Right cardiac atrium (tissue), 5 donors: Measurements from ENCODE around the gene UBE2L6. TPM values are rescaled to one million over a fixed set of nuclear protein-coding genes. Genes with fewer than 3 reads are reported as not detected.

Source experiments
- ATAC-seq, 2 donors: fragments of 200-7000 bp; cut with Tn5 transposase; one replicate each; pipeline versions ENCODE4 v1.8.0 to v1.9.1; 2020; ENCODE audit warnings: moderate library complexity in 2 of 2, mild to moderate bottlenecking in 1 of 2
- DNase-seq, 3 donors: peaks; one replicate each; pipeline ENCODE4 v3.0.0-alpha.2; 2020
- H3K27ac ChIP-seq: one replicate; pipeline ENCODE4 v1.5.1; 2013; ENCODE audit warnings: mild to moderate bottlenecking, low read length, control low read depth, moderate library complexity
- H3K27me3 ChIP-seq: one replicate; pipeline ENCODE4 v1.6.1; 2013; ENCODE audit not compliant: control insufficient read depth, insufficient read depth
- H3K4me1 ChIP-seq: one replicate; pipeline ENCODE4 v1.6.1; 2013; ENCODE audit warnings: low read length; ENCODE audit not compliant: control insufficient read depth, insufficient read depth
- H3K4me3 ChIP-seq: one replicate; pipeline ENCODE4 v1.5.1; 2013; ENCODE audit warnings: low read length, control low read depth
- H3K9me3 ChIP-seq: one replicate; pipeline ENCODE4 v1.6.1; 2013; ENCODE audit warnings: low read length; ENCODE audit not compliant: control insufficient read depth
- WGBS: extraction: QIAGEN DNeasy Blood & Tissue Kit; methylation state at CpG from one replicate; pipeline ENCODE4 v1.1.7; 2013; 5-methylcytosine and 5-hydroxymethylcytosine counted together
- intact Hi-C, 4 donors: fragments of 100-400 bp; cut with DNase I; formaldehyde crosslinking; loops; one replicate each; pipeline versions ENCODE4 v1.11.0 to v1.14.0; 2022 to 2023
- polyA plus RNA-seq: library from polyadenylated mRNA; stranded (reverse); fragments of 200-250 nt; gene quantifications from one replicate; pipeline ENCODE4 v1.2.3, GENCODE V29; 2013
- total RNA-seq, 4 donors: library from RNA; stranded (reverse); fragmentation: NEBNext Ultra II Directional; extraction: Animal tissue kit (Norgen Biotek cat#: 25700); gene quantifications; one replicate each; pipeline ENCODE4 v1.2.1, GENCODE V29; 2021
- donor health status: healthy with polysubstance abuse.
- donor health status: DM: no; HTN: yes; CAD: no.
- donor health status: DM: no; HTN: no; CAD: no.
- donor health status: DM: no; HTN: yes; CAD: no; lungs with severe emphysema.
- donor health status: DM: yes; HTN: yes; CAD: no.

Gene UBE2L6
- total and polyA plus RNA-seq, 5 donors, result 19.8 to 28.8 (median 23.8) TPM

DNA sequence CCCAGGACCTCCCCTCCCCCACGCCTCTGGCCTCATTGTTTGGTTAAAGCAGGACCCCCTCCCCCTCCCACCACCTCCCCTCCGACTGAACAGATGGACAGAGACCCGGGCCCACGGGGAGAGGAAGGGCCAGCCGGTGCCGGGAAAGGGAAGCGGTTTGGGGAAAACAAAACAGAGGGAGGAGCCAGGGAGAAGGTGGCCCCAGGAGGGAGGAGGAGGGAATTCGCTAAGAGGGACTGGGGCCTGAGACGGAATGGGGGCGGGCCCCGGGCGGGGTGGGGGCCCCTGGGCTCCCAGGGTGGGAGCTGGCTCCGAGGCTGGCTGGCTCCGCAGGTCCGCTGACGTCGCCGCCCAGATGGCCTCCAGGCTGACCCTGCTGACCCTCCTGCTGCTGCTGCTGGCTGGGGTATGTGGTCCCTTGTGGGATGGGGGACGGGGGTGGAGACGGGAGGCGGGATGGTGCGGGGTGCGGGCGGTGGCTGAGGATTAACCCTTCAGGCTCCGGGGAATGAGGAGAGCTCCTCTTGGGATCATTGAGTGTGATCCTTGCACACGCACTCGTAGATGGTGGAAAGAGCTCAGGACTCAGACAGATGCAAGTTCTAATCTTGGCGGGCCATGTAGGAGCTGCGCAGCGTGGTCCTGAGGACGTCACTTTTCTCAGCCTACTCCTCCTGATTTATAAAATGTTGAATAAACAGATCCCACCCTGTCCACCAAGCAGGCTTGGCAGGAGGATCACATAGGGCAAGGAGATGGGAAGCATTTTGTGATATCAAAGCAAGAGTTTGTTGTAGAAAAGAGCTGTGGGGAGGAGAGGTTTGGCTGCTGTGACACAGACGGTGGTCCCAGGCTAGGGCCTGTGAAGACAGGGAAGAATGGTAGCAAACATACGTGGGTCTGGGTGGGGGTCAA, 30.7 kb upstream of the UBE2L6 start:
- Histone ChIP-seq H3K9me3 (no peaks in the 10 kb centered on the region), H3K4me1 (no peaks in the 10 kb centered on the region), H3K27me3 (no peaks in the 10 kb centered on the region), H3K4me3 (peak overlapping the region; percentile 80), H3K27ac (peak overlapping the region; percentile 76)
- intact Hi-C loops, result no loop called here
- ATAC-seq (peak; percentile 97), DNase-seq (peak; percentile 86 to 95 (median 95))
- 3% methylated on average over 33 of the region's 33 CpGs for WGBS

DNA sequence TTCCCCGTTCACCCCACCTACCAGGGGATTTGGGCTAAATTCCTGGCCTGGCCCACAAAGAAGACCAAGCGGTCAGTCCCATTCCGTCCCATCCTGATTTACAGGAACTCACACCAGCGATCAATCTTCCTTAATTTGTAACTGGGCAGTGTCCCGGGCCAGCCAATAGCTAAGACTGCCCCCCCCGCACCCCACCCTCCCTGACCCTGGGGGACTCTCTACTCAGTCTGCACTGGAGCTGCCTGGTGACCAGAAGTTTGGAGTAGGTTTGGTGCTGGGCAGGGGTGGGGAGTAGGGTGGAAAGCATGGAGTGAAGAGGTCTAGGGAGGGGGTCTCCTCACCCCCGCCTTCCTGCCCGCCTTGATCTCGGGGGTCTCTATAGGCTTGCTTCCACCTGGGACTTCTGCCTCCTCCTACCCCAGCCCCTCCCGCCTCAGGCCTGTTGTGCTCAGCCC, 30.0 kb upstream of the UBE2L6 start, which contains the start of gene SERPING1:
Gene SERPING1 (plus strand): TSS at position 225 of the 455 bp plus-strand sequence. CDS start 586 bp downstream, outside the sequence.
- no peaks in the 10 kb centered on the region for H3K27me3 ChIP-seq
- H3K4me3 ChIP-seq, result peak within 1 kb of the TSS; percentile 80
- H3K27ac ChIP-seq, result peak within 1 kb of the TSS; percentile 91
- ATAC-seq, result peak; percentile 89 to 90
- H3K4me1 ChIP-seq, result no peaks in the 10 kb centered on the region
- H3K9me3 ChIP-seq, result no peaks in the 10 kb centered on the region
- WGBS, result 14% methylated on average over 10 of the region's 10 CpGs
- peak; percentile 70 to 92 (median 89) for DNase-seq
- intact Hi-C loops, result no loop called here

DNA sequence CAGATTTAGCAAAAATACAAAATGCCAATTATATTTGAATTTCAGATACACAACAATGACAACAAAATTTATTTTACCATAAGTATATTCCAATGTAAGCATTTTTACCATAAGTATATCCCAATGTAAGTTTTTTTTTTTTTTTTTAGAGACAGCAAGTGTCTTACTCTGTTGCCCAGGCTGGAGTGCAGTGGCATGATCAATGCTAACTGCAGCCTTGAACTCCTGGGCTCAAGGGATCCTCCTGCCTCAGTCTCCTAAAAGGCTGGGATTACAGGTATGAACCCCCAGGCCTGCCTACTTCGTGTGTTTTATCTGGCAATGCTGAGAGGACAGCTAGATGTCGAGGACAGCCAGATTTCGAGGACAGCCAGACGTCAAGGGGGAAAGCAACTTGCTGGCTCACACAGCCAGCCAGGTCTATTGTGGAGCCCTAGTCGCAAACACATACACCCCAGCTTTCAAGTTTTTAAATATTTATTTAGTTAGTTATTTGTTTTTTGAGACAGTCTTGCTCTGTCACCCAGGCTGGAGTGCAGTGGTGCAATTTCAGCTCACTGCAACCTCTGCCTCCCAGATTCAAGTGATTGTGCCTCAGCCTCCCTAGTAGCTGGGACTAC, 28.9 kb upstream of the UBE2L6 start:
- Histone ChIP-seq H3K9me3 (no peaks in the 10 kb centered on the region), H3K4me3 (no peak overlapping the region), H3K4me1 (no peaks in the 10 kb centered on the region), H3K27ac (peak overlapping the region; percentile 36), H3K27me3 (no peaks in the 10 kb centered on the region)
- intact Hi-C loops, result no loop called here
- ATAC-seq, result no peak
- DNase-seq, result no peak
- 75% methylated on average over 5 of the region's 5 CpGs for WGBS

DNA sequence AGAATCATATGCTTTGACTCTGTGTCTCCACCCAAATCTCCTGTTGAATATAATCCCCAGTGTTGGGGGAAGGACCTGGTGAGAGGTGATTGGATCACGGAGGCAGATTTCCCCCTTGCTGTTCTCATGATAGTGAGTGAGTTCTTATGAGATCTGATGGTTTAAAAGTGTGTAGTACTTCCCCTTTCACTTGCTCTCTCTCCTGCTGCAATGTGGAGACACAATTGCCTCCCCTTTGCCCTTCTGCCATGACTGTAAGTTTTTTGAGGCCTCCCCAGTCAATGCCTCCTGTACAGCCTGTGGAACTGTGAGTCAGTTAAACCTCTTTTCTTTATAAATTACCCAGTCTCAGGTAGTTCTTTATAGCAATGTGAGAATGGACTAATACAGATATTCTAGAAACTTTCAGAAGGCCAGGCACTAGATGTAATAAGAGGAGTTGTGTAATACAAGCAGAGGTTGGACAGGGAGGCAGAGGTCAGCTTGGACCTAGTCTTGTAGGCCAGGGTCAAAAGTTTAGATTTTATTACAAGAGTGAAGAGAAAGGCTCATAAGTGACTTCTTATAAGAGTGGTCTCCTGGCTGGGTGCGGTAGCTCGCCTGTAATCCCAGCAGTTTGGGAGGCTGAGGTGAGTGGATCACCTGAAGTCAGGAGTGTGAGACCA, 20.7 kb upstream of the UBE2L6 start:
- intact Hi-C loops, result no loop called here
- Histone ChIP-seq H3K27me3 (no peaks in the 10 kb centered on the region), H3K4me1 (no peaks in the 10 kb centered on the region), H3K4me3 (no peak overlapping the region), H3K27ac (no peak overlapping the region), H3K9me3 (no peaks in the 10 kb centered on the region)
- WGBS, result 86% methylated on average over 3 of the region's 3 CpGs
- no peak for DNase-seq
- no peak for ATAC-seq

DNA sequence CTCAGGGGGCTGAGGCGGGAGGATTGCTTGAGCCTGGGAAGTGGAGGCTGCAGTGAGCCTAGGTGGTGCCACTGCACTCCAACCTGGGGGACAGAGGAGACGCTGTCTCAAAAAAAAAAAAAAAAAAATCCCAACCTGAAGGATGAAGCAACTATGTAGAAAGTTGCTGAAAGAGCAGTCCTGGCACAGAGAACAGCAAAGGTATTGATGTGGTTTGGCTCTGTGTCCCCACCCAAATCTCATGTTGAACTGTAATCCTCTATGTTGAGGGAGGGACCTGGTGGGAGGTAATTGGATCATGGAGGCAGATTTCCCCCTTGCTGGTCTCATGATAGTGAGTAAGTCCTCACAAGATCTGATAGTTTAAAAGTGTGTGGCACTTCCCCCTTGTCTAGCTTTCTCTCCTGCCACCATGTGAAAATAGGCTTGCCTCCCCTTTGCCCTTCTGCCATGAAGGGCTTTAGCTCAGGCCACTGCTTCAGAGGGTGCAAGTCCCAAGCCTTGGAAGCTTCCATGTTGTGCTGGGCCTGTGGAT, 19.3 kb upstream of the UBE2L6 start:
- DNase-seq (no peak), ATAC-seq (no peak)
- intact Hi-C loops, result no loop called here
- 48% methylated on average over 2 of the region's 2 CpGs for WGBS
- H3K27ac ChIP-seq, result no peak overlapping the region
- H3K27me3 ChIP-seq, result no peaks in the 10 kb centered on the region
- H3K9me3 ChIP-seq, result no peaks in the 10 kb centered on the region
- H3K4me3 ChIP-seq, result no peak overlapping the region
- no peaks in the 10 kb centered on the region for H3K4me1 ChIP-seq

DNA sequence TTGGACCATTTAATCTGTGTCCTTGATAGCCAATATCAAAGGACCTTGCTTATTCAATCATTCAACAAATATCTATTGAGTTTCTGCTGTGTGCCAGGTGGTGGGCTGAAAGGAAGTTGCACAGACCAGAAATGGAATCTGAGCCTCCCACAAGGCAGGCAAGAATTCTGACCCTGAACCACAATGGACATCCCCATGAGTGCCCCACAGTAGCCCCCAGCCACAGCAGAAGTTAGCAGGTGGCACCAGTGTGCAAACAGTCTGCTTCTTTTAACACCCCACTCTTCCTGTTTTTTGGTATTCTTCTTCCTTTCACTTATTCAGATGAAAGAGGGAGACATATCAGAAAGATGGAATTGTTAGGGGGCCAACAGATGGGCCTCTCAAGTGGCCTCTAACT, 17.8 kb upstream of the UBE2L6 start:
- DNase-seq (no peak), ATAC-seq (no peak)
- no peak overlapping the region for H3K27ac ChIP-seq
- no peaks in the 10 kb centered on the region for H3K4me1 ChIP-seq
- intact Hi-C loops, result no loop called here
- no peak overlapping the region for H3K4me3 ChIP-seq
- no peaks in the 10 kb centered on the region for H3K27me3 ChIP-seq
- H3K9me3 ChIP-seq, result no peaks in the 10 kb centered on the region

DNA sequence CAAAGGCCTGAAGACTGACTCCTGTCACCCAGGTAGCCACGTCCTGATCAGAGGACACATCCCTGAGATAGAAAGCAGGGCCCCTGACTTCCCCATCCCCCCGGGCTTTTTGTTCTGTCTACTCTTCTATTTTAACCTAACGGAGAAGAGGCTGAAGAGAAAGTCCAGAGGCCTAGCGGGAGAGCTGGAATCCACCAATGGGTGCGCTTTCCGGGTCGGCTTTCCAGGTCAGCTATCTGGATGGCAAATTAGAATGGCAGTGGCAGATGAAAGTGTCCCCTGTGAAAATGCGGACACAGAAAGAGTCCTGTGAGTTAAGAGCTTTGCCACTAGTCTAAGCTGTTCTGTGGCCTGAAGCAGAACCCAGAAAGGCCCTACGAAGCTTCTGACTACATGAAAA, 16.9 kb upstream of the UBE2L6 start:
- intact Hi-C loops, result no loop called here
- no peak for DNase-seq
- 68% methylated on average over 9 of the region's 9 CpGs for WGBS

DNA sequence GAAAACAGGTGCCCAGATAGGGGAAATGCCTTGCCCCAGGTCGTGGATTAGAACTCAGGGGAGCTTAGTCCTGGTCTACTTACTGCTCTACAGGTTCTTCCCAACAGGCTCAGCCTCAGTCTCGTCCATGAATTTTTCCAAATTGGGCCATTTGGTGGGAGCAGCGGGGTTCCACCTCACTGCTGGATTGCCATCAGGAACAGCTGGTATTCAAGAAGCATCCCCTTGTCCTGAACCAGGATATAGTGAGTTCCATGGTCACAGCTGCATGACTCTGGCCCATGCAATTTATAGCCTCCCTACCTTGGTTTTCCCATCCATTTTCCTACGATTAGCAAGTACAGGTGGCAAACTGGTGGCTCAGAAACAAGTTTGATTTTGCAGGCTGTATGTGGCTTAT, 6.6 kb upstream of the UBE2L6 start:
- intact Hi-C loops, result no loop called here
- no peak overlapping the region for H3K4me3 ChIP-seq
- H3K27me3 ChIP-seq, result no peaks in the 10 kb centered on the region
- no peak overlapping the region for H3K27ac ChIP-seq
- WGBS, result 51% methylated on average over 4 of the region's 4 CpGs
- no peak for DNase-seq
- H3K4me1 ChIP-seq, result no peaks in the 10 kb centered on the region
- ATAC-seq, result no peak
- no peaks in the 10 kb centered on the region for H3K9me3 ChIP-seq

More for the DNA sequence above, 16.9 kb upstream of the UBE2L6 start:
- no peak for ATAC-seq
- H3K4me3 ChIP-seq, result no peak overlapping the region
- H3K4me1 ChIP-seq, result no peaks in the 10 kb centered on the region
- no peaks in the 10 kb centered on the region for H3K9me3 ChIP-seq
- no peaks in the 10 kb centered on the region for H3K27me3 ChIP-seq
- no peak overlapping the region for H3K27ac ChIP-seq

DNA sequence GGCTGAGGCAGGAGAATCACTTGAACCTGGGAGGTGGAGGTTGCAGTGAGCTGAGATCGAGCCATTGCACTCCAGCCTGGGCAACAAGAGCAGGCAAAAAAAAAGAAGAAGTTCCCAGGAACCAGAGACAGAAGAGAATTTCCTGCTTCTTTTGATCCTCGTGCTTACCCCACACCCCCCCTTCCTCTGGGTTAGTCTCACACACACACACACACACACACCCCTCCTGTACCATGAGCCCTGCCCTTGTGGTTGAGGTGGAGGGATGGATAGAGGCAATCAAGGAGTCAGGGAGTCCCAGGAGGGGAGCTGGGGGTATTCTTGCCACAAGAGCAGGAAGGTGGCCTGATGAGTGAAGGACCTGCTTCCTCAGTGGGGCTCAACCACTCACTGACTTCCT, 4.1 kb upstream of the UBE2L6 start:
- Histone ChIP-seq H3K4me1 (peaks cover 4% of the 10 kb centered on the region), H3K27ac (no peak overlapping the region), H3K4me3 (no peak overlapping the region), H3K27me3 (no peaks in the 10 kb centered on the region), H3K9me3 (no peaks in the 10 kb centered on the region)
- intact Hi-C loops, result no loop called here
- no peak for DNase-seq
- ATAC-seq, result no peak
- WGBS, result 57% methylated on average over 2 of the region's 2 CpGs

DNA sequence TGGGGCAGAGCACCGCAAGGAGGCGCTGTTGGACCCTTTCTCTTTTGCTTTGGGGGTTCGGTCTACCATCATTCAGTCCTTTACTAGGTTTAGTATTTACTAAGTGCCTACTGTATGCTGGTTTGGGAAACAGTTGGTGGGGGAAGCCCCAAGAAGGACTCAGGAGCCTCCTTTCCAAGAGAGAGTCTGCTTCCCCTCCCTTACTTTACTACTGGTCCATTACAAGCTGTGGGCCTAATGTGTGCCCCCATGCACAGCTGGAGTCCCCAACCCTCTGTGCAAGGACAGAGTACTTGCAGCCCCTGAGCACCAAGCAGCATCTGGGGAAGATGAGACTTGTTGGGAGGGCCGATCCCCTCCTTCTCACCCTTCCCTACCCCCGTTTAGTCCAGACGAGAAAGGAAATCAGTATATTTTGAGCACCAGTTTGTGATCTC, 876 bp upstream of the UBE2L6 start:
- DNase-seq (no peak), ATAC-seq (peak in 1 of 2 donors; percentile 17)
- intact Hi-C loops, result loop anchor here in 3 of 4 donors (2.0 to 5.0 kb wide), 3 partner anchors 76 to 111 kb away; partner anchors contain the start of gene YPEL4 (in 2 of the 3)
- 23% methylated on average over 6 of the region's 6 CpGs for WGBS
- peak overlapping the region; percentile 88 for H3K4me3 ChIP-seq
- H3K9me3 ChIP-seq, result no peaks in the 10 kb centered on the region
- H3K27ac ChIP-seq, result no peak overlapping the region
- peaks cover 6% of the 10 kb centered on the region for H3K4me1 ChIP-seq
- H3K27me3 ChIP-seq, result no peaks in the 10 kb centered on the region
